ENCODE data around the gene EMX2. TPM values are rescaled to one million over a fixed set of nuclear protein-coding genes. Genes with fewer than 3 reads are reported as not detected.

EMX2 gene
- total and polyA plus RNA-seq, 2 experiments from 2014 or later: not detected

DNA sequence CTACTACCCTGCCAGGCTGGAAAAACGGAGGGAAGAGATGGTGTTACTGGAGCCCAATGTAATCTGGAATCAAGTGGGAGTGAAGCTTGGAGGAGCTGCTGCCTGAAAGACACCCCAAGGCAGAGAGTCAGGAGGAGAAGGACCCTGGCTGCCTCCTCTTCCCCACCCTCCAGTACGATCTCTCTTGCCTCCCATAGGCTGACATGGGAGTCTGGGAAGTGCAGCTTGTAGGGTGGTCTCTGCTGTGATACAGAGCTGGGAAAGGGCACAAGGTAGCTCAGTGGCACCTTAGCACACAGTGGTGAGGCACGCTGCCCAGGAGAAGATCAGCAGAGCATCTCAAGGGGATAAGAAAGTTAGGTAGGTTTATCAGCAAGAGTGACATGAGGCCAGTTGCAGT lies 35.9 kb downstream of the EMX2 start:
- Mint-ChIP-seq H3K9me3 (no peaks in the 10 kb centered on the region), H3K4me3 (no peak overlapping the region), H3K27ac (no peak overlapping the region), H3K36me3 (ENCODE audit: low read depth) (no peaks in the 10 kb centered on the region), H3K4me1 (no peaks in the 10 kb centered on the region), H3K27me3 (ENCODE audit: insufficient read depth, low read depth, poor library complexity) (peaks cover 3% of the 10 kb centered on the region)
- DNase-seq (ENCODE audit: low spot score) (no peak), ATAC-seq (no peak)
- no peaks in the 10 kb centered on the region for H4K20me1 ChIP-seq (replicated peaks; ENCODE audit: insufficient read depth)
- H3K27me3 ChIP-seq (ENCODE audit: insufficient read depth): no peaks in the 10 kb centered on the region
- no peaks in the 10 kb centered on the region for H3F3A ChIP-seq (replicated peaks; ENCODE audit: low read depth)
- no peak overlapping the region for H3K4me2 ChIP-seq
- no peaks in the 10 kb centered on the region for H3K36me3 ChIP-seq (ENCODE audit: insufficient read depth)
- H3K79me2 ChIP-seq (replicated peaks; ENCODE audit: insufficient read depth): no peaks in the 10 kb centered on the region
- H3K4me3 ChIP-seq: no peak overlapping the region
- no peak overlapping the region for H3K27ac ChIP-seq (ENCODE audit: low read depth)
- no peaks in the 10 kb centered on the region for H3K4me1 ChIP-seq (ENCODE audit: insufficient read depth)
- no peaks in the 10 kb centered on the region for H3K9me2 ChIP-seq (ENCODE audit: insufficient read depth)
- TF ChIP-seq EZH2 (IDR thresholded peaks at IDR 0.05; ENCODE audit: low read depth, unreplicated experiment) (no peak), ZNF114 (CRISPR knock-in tag; IDR thresholded peaks at IDR 0.05) (no peak), EZH2phosphoT487 (IDR thresholded peaks at IDR 0.05; ENCODE audit: unreplicated experiment) (no peak), JUNB (IDR thresholded peaks at IDR 0.05; ENCODE audit: unreplicated experiment) (no peak), POLR2AphosphoS5 (IDR thresholded peaks at IDR 0.05; ENCODE audit: low read depth) (no peak), NANOG (IDR thresholded peaks at IDR 0.05; ENCODE audit: borderline replicate concordance) (no peak), CREB1 (CRISPR knock-in tag; IDR thresholded peaks at IDR 0.05; ENCODE audit: low read depth) (no peak), STAT1 (IDR thresholded peaks at IDR 0.05; ENCODE audit: unreplicated experiment) (no peak), ZNF331 (CRISPR knock-in tag; IDR thresholded peaks at IDR 0.05; ENCODE audit: low read depth) (no peak)
- TF ChIP-seq, protein P1, sequence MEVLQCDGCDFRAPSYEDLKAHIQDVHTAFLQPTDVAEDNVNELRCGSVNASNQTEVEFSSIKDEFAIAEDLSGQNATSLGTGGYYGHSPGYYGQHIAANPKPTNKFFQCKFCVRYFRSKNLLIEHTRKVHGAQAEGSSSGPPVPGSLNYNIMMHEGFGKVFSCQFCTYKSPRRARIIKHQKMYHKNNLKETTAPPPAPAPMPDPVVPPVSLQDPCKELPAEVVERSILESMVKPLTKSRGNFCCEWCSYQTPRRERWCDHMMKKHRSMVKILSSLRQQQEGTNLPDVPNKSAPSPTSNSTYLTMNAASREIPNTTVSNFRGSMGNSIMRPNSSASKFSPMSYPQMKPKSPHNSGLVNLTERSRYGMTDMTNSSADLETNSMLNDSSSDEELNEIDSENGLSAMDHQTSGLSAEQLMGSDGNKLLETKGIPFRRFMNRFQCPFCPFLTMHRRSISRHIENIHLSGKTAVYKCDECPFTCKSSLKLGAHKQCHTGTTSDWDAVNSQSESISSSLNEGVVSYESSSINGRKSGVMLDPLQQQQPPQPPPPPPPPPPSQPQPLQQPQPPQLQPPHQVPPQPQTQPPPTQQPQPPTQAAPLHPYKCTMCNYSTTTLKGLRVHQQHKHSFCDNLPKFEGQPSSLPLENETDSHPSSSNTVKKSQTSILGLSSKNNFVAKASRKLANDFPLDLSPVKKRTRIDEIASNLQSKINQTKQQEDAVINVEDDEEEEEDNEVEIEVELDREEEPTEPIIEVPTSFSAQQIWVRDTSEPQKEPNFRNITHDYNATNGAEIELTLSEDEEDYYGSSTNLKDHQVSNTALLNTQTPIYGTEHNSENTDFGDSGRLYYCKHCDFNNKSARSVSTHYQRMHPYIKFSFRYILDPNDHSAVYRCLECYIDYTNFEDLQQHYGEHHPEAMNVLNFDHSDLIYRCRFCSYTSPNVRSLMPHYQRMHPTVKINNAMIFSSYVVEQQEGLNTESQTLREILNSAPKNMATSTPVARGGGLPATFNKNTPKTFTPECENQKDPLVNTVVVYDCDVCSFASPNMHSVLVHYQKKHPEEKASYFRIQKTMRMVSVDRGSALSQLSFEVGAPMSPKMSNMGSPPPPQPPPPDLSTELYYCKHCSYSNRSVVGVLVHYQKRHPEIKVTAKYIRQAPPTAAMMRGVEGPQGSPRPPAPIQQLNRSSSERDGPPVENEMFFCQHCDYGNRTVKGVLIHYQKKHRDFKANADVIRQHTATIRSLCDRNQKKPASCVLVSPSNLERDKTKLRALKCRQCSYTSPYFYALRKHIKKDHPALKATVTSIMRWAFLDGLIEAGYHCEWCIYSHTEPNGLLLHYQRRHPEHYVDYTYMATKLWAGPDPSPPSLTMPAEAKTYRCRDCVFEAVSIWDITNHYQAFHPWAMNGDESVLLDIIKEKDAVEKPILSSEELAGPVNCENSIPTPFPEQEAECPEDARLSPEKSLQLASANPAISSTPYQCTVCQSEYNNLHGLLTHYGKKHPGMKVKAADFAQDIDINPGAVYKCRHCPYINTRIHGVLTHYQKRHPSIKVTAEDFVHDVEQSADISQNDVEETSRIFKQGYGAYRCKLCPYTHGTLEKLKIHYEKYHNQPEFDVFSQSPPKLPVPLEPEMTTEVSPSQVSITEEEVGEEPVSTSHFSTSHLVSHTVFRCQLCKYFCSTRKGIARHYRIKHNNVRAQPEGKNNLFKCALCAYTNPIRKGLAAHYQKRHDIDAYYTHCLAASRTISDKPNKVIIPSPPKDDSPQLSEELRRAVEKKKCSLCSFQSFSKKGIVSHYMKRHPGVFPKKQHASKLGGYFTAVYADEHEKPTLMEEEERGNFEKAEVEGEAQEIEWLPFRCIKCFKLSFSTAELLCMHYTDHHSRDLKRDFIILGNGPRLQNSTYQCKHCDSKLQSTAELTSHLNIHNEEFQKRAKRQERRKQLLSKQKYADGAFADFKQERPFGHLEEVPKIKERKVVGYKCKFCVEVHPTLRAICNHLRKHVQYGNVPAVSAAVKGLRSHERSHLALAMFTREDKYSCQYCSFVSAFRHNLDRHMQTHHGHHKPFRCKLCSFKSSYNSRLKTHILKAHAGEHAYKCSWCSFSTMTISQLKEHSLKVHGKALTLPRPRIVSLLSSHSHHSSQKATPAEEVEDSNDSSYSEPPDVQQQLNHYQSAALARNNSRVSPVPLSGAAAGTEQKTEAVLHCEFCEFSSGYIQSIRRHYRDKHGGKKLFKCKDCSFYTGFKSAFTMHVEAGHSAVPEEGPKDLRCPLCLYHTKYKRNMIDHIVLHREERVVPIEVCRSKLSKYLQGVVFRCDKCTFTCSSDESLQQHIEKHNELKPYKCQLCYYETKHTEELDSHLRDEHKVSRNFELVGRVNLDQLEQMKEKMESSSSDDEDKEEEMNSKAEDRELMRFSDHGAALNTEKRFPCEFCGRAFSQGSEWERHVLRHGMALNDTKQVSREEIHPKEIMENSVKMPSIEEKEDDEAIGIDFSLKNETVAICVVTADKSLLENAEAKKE (CRISPR knock-in tag; IDR thresholded peaks at IDR 0.05): no peak
- TF ChIP-seq, protein P2, sequence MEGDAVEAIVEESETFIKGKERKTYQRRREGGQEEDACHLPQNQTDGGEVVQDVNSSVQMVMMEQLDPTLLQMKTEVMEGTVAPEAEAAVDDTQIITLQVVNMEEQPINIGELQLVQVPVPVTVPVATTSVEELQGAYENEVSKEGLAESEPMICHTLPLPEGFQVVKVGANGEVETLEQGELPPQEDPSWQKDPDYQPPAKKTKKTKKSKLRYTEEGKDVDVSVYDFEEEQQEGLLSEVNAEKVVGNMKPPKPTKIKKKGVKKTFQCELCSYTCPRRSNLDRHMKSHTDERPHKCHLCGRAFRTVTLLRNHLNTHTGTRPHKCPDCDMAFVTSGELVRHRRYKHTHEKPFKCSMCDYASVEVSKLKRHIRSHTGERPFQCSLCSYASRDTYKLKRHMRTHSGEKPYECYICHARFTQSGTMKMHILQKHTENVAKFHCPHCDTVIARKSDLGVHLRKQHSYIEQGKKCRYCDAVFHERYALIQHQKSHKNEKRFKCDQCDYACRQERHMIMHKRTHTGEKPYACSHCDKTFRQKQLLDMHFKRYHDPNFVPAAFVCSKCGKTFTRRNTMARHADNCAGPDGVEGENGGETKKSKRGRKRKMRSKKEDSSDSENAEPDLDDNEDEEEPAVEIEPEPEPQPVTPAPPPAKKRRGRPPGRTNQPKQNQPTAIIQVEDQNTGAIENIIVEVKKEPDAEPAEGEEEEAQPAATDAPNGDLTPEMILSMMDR (conservative IDR thresholded peaks at IDR 0.05; ENCODE audit: low read depth in 2 of 2): no peak
- TF ChIP-seq, protein P3, sequence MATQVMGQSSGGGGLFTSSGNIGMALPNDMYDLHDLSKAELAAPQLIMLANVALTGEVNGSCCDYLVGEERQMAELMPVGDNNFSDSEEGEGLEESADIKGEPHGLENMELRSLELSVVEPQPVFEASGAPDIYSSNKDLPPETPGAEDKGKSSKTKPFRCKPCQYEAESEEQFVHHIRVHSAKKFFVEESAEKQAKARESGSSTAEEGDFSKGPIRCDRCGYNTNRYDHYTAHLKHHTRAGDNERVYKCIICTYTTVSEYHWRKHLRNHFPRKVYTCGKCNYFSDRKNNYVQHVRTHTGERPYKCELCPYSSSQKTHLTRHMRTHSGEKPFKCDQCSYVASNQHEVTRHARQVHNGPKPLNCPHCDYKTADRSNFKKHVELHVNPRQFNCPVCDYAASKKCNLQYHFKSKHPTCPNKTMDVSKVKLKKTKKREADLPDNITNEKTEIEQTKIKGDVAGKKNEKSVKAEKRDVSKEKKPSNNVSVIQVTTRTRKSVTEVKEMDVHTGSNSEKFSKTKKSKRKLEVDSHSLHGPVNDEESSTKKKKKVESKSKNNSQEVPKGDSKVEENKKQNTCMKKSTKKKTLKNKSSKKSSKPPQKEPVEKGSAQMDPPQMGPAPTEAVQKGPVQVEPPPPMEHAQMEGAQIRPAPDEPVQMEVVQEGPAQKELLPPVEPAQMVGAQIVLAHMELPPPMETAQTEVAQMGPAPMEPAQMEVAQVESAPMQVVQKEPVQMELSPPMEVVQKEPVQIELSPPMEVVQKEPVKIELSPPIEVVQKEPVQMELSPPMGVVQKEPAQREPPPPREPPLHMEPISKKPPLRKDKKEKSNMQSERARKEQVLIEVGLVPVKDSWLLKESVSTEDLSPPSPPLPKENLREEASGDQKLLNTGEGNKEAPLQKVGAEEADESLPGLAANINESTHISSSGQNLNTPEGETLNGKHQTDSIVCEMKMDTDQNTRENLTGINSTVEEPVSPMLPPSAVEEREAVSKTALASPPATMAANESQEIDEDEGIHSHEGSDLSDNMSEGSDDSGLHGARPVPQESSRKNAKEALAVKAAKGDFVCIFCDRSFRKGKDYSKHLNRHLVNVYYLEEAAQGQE (IDR thresholded peaks at IDR 0.05; ENCODE audit: unreplicated experiment): no peak
- TF ChIP-seq, protein P4, sequence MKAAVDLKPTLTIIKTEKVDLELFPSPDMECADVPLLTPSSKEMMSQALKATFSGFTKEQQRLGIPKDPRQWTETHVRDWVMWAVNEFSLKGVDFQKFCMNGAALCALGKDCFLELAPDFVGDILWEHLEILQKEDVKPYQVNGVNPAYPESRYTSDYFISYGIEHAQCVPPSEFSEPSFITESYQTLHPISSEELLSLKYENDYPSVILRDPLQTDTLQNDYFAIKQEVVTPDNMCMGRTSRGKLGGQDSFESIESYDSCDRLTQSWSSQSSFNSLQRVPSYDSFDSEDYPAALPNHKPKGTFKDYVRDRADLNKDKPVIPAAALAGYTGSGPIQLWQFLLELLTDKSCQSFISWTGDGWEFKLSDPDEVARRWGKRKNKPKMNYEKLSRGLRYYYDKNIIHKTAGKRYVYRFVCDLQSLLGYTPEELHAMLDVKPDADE (IDR thresholded peaks at IDR 0.05): no peak
- H2AFZ ChIP-seq: no peak overlapping the region
